ENCODE results near the gene TMEM217. TPM values are rescaled to one million over a fixed set of nuclear protein-coding genes. Genes with fewer than 3 reads are reported as not detected.
A peak's percentile ranks its signal among the peaks of the same experiment; 100 is the strongest.

TMEM217 gene
- total and polyA plus RNA-seq, 7 experiments from 2014 or later, result 0.28 to 2.8 (median 0.78) TPM; not detected in 2

- no peaks in the 10 kb centered on the region for H3K36me3 ChIP-seq (ENCODE audit: control insufficient read depth in 2 of 3, insufficient read depth in 3 of 3, low read length in 3 of 3)
- Mint-ChIP-seq H3K9me3 (peaks cover 0 to 2% (median 0%) of the 10 kb centered on the region in 11 donors), H3K27ac (no peak overlapping the region), H3K4me1 (peaks cover 11 to 33% (median 12%) of the 10 kb centered on the region in 7 donors), H3K27me3 (peaks cover 0 to 3% (median 0%) of the 10 kb centered on the region in 5 donors), H3K36me3 (peaks cover 0 to 9% (median 0%) of the 10 kb centered on the region in 5 donors), H3K4me3 (no peak overlapping the region)
- no peak for ATAC-seq
- CTCF ChIA-PET, result no interaction called here
- H3K4me3 ChIP-seq (ENCODE audit: low read length), result no peak overlapping the region
- POLR2A ChIA-PET, result interaction anchor here (0.6 kb wide), 1 partner anchor 18 kb away, joined by 5 read pairs; no protein-coding TSS in a partner anchor
- no peak overlapping the region for H3K27ac ChIP-seq (ENCODE audit: low read depth, low read length)
- H3K9me3 ChIP-seq (ENCODE audit: control insufficient read depth in 2 of 3, low read length in 3 of 3), result no peaks in the 10 kb centered on the region
- DNase-seq, result no peak
- intact Hi-C loops (cut with micrococcal nuclease), result no loop called here
- peaks cover 3 to 4% of the 10 kb centered on the region in 2 donors for H3K4me1 ChIP-seq (ENCODE audit: control insufficient read depth in 2 of 2, insufficient read depth in 2 of 2, low read length in 2 of 2)
- no peaks in the 10 kb centered on the region for H3K27me3 ChIP-seq (ENCODE audit: control insufficient read depth in 2 of 2, insufficient read depth in 2 of 2, low read length in 2 of 2)
These were observed 39.9 kb downstream of the TMEM217 start for GRCh38 chr6:37218061-37218460.

GRCh38 chr6:37212268-37212667 is 45.7 kb downstream of the TMEM217 start:
- peak overlapping the region in 1 of 9 donors; percentile 35 for H3K27ac Mint-ChIP-seq
- ATAC-seq (no peak), DNase-seq (no peak)
- peaks cover 0 to 9% (median 0%) of the 10 kb centered on the region in 5 donors for H3K36me3 Mint-ChIP-seq
- POLR2A ChIA-PET, result interaction anchor here (0.6 to 1.7 kb wide), 2 partner anchors 28 to 194 kb away, joined by 3 to 7 read pairs; no protein-coding TSS in a partner anchor
- no peaks in the 10 kb centered on the region for H3K9me3 Mint-ChIP-seq
- H3K36me3 ChIP-seq (ENCODE audit: control insufficient read depth in 2 of 3, insufficient read depth in 3 of 3, low read length in 3 of 3), result no peaks in the 10 kb centered on the region
- H3K4me1 Mint-ChIP-seq, result peaks cover 22 to 41% (median 33%) of the 10 kb centered on the region in 7 donors
- no peaks in the 10 kb centered on the region for H3K27me3 ChIP-seq (ENCODE audit: control insufficient read depth in 2 of 2, insufficient read depth in 2 of 2, low read length in 2 of 2)
- H3K9me3 ChIP-seq (ENCODE audit: control insufficient read depth in 2 of 3, low read length in 3 of 3), result no peaks in the 10 kb centered on the region
- CTCF ChIA-PET, result interaction anchor here (1.1 to 21.5 kb wide), 5 partner anchors 26 to 327 kb away, joined by 3 to 639 read pairs (median 33); partner anchors contain the start of gene C6orf89
- no peak overlapping the region for H3K4me3 ChIP-seq (ENCODE audit: low read length)
- H3K27ac ChIP-seq (ENCODE audit: low read depth, low read length), result no peak overlapping the region
- intact Hi-C loops (cut with micrococcal nuclease), result no loop called here
- H3K4me3 Mint-ChIP-seq, result no peak overlapping the region
- H3K27me3 Mint-ChIP-seq, result peaks cover 0 to 3% (median 0%) of the 10 kb centered on the region in 5 donors
- peaks cover 29 to 30% of the 10 kb centered on the region in 2 donors for H3K4me1 ChIP-seq (ENCODE audit: control insufficient read depth in 2 of 2, insufficient read depth in 2 of 2, low read length in 2 of 2)

GRCh38 chr6:37210313-37210968 is 47.5 kb downstream of the TMEM217 start:
- intact Hi-C loops (cut with micrococcal nuclease), result loop anchor here (1.0 to 2.0 kb wide), 6 partner anchors 38 to 444 kb away; partner anchors contain the start of gene C6orf89 (in 2 of the 2)
- POLR2A ChIA-PET, result interaction anchor here (0.7 to 4.8 kb wide), 13 partner anchors 10 to 440 kb away, joined by 3 to 74 read pairs (median 7); partner anchors contain the start of genes C6orf89, MTCH1, PIM1 and PPIL1
- Mint-ChIP-seq H3K9me3 (no peaks in the 10 kb centered on the region), H3K36me3 (peaks cover 0 to 9% (median 0%) of the 10 kb centered on the region in 5 donors), H3K4me1 (peaks cover 28 to 51% (median 44%) of the 10 kb centered on the region in 7 donors), H3K27ac (peak overlapping the region; percentile 88 to 96 (median 93)), H3K27me3 (no peaks in the 10 kb centered on the region), H3K4me3 (peak overlapping the region in 7 of 10 donors; percentile 5 to 82 (median 56))
- Histone ChIP-seq H3K9me3 (ENCODE audit: control insufficient read depth in 2 of 3, low read length in 3 of 3) (no peaks in the 10 kb centered on the region), H3K27ac (ENCODE audit: low read depth, low read length) (peak overlapping the region; percentile 56), H3K4me3 (ENCODE audit: low read length) (no peak overlapping the region), H3K36me3 (ENCODE audit: control insufficient read depth in 2 of 3, insufficient read depth in 3 of 3, low read length in 3 of 3) (no peaks in the 10 kb centered on the region), H3K27me3 (ENCODE audit: control insufficient read depth in 2 of 2, insufficient read depth in 2 of 2, low read length in 2 of 2) (no peaks in the 10 kb centered on the region), H3K4me1 (ENCODE audit: control insufficient read depth in 2 of 2, insufficient read depth in 2 of 2, low read length in 2 of 2) (peaks cover 30% of the 10 kb centered on the region in 2 donors)
- peak; percentile 75 for ATAC-seq
- DNase-seq, result peak; percentile 41 to 83 (median 77)
- CTCF ChIA-PET, result interaction anchor here (0.6 to 21.5 kb wide), 23 partner anchors 9 to 1614 kb away, joined by 3 to 639 read pairs (median 6); partner anchors contain the start of genes C6orf89 and PIM1

- Histone ChIP-seq H3K4me3 (ENCODE audit: low read length) (peak overlapping the region; percentile 7), H3K27me3 (ENCODE audit: control insufficient read depth in 2 of 2, insufficient read depth in 2 of 2, low read length in 2 of 2) (no peaks in the 10 kb centered on the region), H3K27ac (ENCODE audit: low read depth, low read length) (peak overlapping the region; percentile 56), H3K9me3 (ENCODE audit: control insufficient read depth in 2 of 3, low read length in 3 of 3) (no peaks in the 10 kb centered on the region), H3K36me3 (ENCODE audit: control insufficient read depth in 2 of 3, insufficient read depth in 3 of 3, low read length in 3 of 3) (no peaks in the 10 kb centered on the region), H3K4me1 (ENCODE audit: control insufficient read depth in 2 of 2, insufficient read depth in 2 of 2, low read length in 2 of 2) (peaks cover 30% of the 10 kb centered on the region in 2 donors)
- ChIA-PET POLR2A (interaction anchor here (1.0 to 4.8 kb wide), 15 partner anchors 9 to 335 kb away, joined by 3 to 74 read pairs (median 7); partner anchors contain the start of genes C6orf89, MTCH1, PIM1 and PPIL1), CTCF (interaction anchor here (0.6 to 21.5 kb wide), 30 partner anchors 8 to 1613 kb away, joined by 3 to 639 read pairs (median 6); partner anchors contain the start of genes C6orf89, MTCH1 and PIM1)
- ATAC-seq (peak; percentile 77), DNase-seq (peak in 8 of 9 donors; percentile 38 to 72 (median 60))
- intact Hi-C loops (cut with micrococcal nuclease), result loop anchor here (1.0 to 2.0 kb wide), 9 partner anchors 19 to 443 kb away; partner anchors contain the start of gene C6orf89 (in 2 of the 2)
- H3K27me3 Mint-ChIP-seq, result no peaks in the 10 kb centered on the region
- peaks cover 29 to 56% (median 49%) of the 10 kb centered on the region in 7 donors for H3K4me1 Mint-ChIP-seq
- peaks cover 0 to 9% (median 0%) of the 10 kb centered on the region in 5 donors for H3K36me3 Mint-ChIP-seq
- H3K9me3 Mint-ChIP-seq, result no peaks in the 10 kb centered on the region
- peak overlapping the region; percentile 88 to 96 (median 93) for H3K27ac Mint-ChIP-seq
- peak overlapping the region; percentile 29 to 82 (median 66) for H3K4me3 Mint-ChIP-seq
These were observed 48.3 kb downstream of the TMEM217 start for GRCh38 chr6:37209461-37210205.

- Mint-ChIP-seq H3K27ac (peak overlapping the region; percentile 88 to 96 (median 93)), H3K4me1 (peaks cover 30 to 63% (median 56%) of the 10 kb centered on the region in 7 donors)
- H3K4me1 ChIP-seq (ENCODE audit: control insufficient read depth in 2 of 2, insufficient read depth in 2 of 2, low read length in 2 of 2), result peaks cover 30 to 31% of the 10 kb centered on the region in 2 donors
These were observed 49.2 kb downstream of the TMEM217 start for GRCh38 chr6:37208793-37209192.

More at GRCh38 chr6:37208793-37209192, 49.2 kb downstream of the TMEM217 start:
- ATAC-seq (no peak), DNase-seq (no peak)
- Histone ChIP-seq H3K27ac (ENCODE audit: low read depth, low read length) (peak overlapping the region; percentile 56), H3K9me3 (ENCODE audit: control insufficient read depth in 2 of 3, low read length in 3 of 3) (no peaks in the 10 kb centered on the region), H3K4me3 (ENCODE audit: low read length) (no peak overlapping the region), H3K27me3 (ENCODE audit: control insufficient read depth in 2 of 2, insufficient read depth in 2 of 2, low read length in 2 of 2) (no peaks in the 10 kb centered on the region), H3K36me3 (ENCODE audit: control insufficient read depth in 2 of 3, insufficient read depth in 3 of 3, low read length in 3 of 3) (no peaks in the 10 kb centered on the region)
- Mint-ChIP-seq H3K4me3 (peak overlapping the region in 4 of 10 donors; percentile 12 to 68 (median 56)), H3K27me3 (no peaks in the 10 kb centered on the region), H3K9me3 (no peaks in the 10 kb centered on the region), H3K36me3 (peaks cover 0 to 7% (median 0%) of the 10 kb centered on the region in 5 donors)
- CTCF ChIA-PET, result interaction anchor here (0.9 to 21.5 kb wide), 20 partner anchors 9 to 592 kb away, joined by 3 to 639 read pairs (median 8); partner anchors contain the start of genes C6orf89, MTCH1 and PIM1
- POLR2A ChIA-PET, result interaction anchor here (1.2 to 4.8 kb wide), 11 partner anchors 8 to 223 kb away, joined by 3 to 74 read pairs (median 8); partner anchors contain the start of genes MTCH1 and PIM1
- intact Hi-C loops (cut with micrococcal nuclease), result loop anchor here (1.0 to 2.0 kb wide), 7 partner anchors 18 to 442 kb away; no protein-coding TSS in a partner anchor
